ENCODE data around the gene DSCAM. TPM values are rescaled to one million over a fixed set of nuclear protein-coding genes. Genes with fewer than 3 reads are reported as not detected.

The DSCAM gene
- total RNA-seq, 2 experiments from 2014 or later, result not detected

GRCh38 chr21:40754466-40754865 is 92.5 kb downstream of the DSCAM start:
- intact Hi-C loops (cut with micrococcal nuclease), result no loop called here
- TF ChIP-seq CTCF (IDR thresholded peaks at IDR 0.05), result no peak
- H3K36me3 Mint-ChIP-seq (ENCODE audit: low read depth), result no peaks in the 10 kb centered on the region
- ChIA-PET CTCF (no interaction called here), POLR2A (no interaction called here)
- no peaks in the 10 kb centered on the region for H3K4me1 Mint-ChIP-seq (ENCODE audit: low read depth)
- no peak overlapping the region for H3K4me3 Mint-ChIP-seq
- H3K27ac Mint-ChIP-seq, result no peak overlapping the region
- no peaks in the 10 kb centered on the region for H3K9me3 Mint-ChIP-seq
- ATAC-seq, result no peak
- peaks cover 4% of the 10 kb centered on the region for H3K27me3 Mint-ChIP-seq
- DNase-seq, result no peak

GRCh38 chr21:40753756-40754155 is 93.2 kb downstream of the DSCAM start:
- ChIA-PET CTCF (no interaction called here), POLR2A (no interaction called here)
- intact Hi-C loops (cut with micrococcal nuclease), result no loop called here
- no peak overlapping the region for H3K4me3 Mint-ChIP-seq
- H3K27me3 Mint-ChIP-seq, result peaks cover 4% of the 10 kb centered on the region
- no peaks in the 10 kb centered on the region for H3K36me3 Mint-ChIP-seq (ENCODE audit: low read depth)
- no peak overlapping the region for H3K27ac Mint-ChIP-seq
- no peaks in the 10 kb centered on the region for H3K4me1 Mint-ChIP-seq (ENCODE audit: low read depth)
- TF ChIP-seq CTCF (IDR thresholded peaks at IDR 0.05), result no peak
- no peak for DNase-seq
- no peak for ATAC-seq
- H3K9me3 Mint-ChIP-seq, result no peaks in the 10 kb centered on the region

- Mint-ChIP-seq H3K27ac (no peak overlapping the region), H3K4me1 (ENCODE audit: low read depth) (no peaks in the 10 kb centered on the region), H3K27me3 (peaks cover 4% of the 10 kb centered on the region), H3K4me3 (no peak overlapping the region), H3K36me3 (ENCODE audit: low read depth) (no peaks in the 10 kb centered on the region), H3K9me3 (no peaks in the 10 kb centered on the region)
- ATAC-seq (no peak), DNase-seq (no peak)
- ChIA-PET POLR2A (no interaction called here), CTCF (no interaction called here)
- TF ChIP-seq CTCF (IDR thresholded peaks at IDR 0.05), result no peak
- intact Hi-C loops (cut with micrococcal nuclease), result no loop called here
These were observed 94.8 kb downstream of the DSCAM start for GRCh38 chr21:40752125-40752524.

- intact Hi-C loops (cut with micrococcal nuclease), result no loop called here
- no peaks in the 10 kb centered on the region for H3K36me3 Mint-ChIP-seq (ENCODE audit: low read depth)
- H3K4me3 Mint-ChIP-seq, result no peak overlapping the region
- peaks cover 4% of the 10 kb centered on the region for H3K27me3 Mint-ChIP-seq
- ChIA-PET POLR2A (no interaction called here), CTCF (no interaction called here)
- H3K9me3 Mint-ChIP-seq, result no peaks in the 10 kb centered on the region
- ATAC-seq, result no peak
- no peak for TF ChIP-seq CTCF (IDR thresholded peaks at IDR 0.05)
- no peak for DNase-seq
- no peak overlapping the region for H3K27ac Mint-ChIP-seq
- H3K4me1 Mint-ChIP-seq (ENCODE audit: low read depth), result no peaks in the 10 kb centered on the region
These were observed 95.7 kb downstream of the DSCAM start for GRCh38 chr21:40751221-40751620.

GRCh38 chr21:40736145-40736544 is 110.8 kb downstream of the DSCAM start:
- Mint-ChIP-seq H3K27me3 (peaks cover 6% of the 10 kb centered on the region), H3K4me3 (no peak overlapping the region), H3K27ac (no peak overlapping the region), H3K9me3 (no peaks in the 10 kb centered on the region), H3K36me3 (ENCODE audit: low read depth) (no peaks in the 10 kb centered on the region), H3K4me1 (ENCODE audit: low read depth) (no peaks in the 10 kb centered on the region)
- no peak for ATAC-seq
- no peak for DNase-seq
- intact Hi-C loops (cut with micrococcal nuclease), result no loop called here
- CTCF ChIA-PET, result no interaction called here
- TF ChIP-seq CTCF (IDR thresholded peaks at IDR 0.05), result no peak
- POLR2A ChIA-PET, result no interaction called here

Data from activated CD8-positive, alpha-beta T cell treated with anti-CD3 and anti-CD28 coated beads for 36 hours (primary cell).